Non-pigmented ciliary epithelial cell (primary cell): ENCODE measurements around the gene TSKS.
"Not testable (repeated sequence)": the region's sequence is repeated elsewhere in the genome, so short reads cannot be mapped to it uniquely, and the experiment has no call there.

Source experiments
- DNase-seq: peaks from one replicate; pipeline ENCODE4 v3.0.0-alpha.2; 2010; ENCODE audit warnings: low read depth

TSKS gene

GRCh38 chr19:49766007-49766929, 3.2 kb upstream of the TSKS start:
- peak; percentile 100 for DNase-seq

- no peak for DNase-seq
Measured at GRCh38 chr19:49764341-49764740, 1.2 kb upstream of the TSKS start.

- no peak for DNase-seq
Measured at GRCh38 chr19:49761625-49762311, 1.3 kb downstream of the TSKS start.

GRCh38 chr19:49761249-49761624, 1.9 kb downstream of the TSKS start:
- no peak for DNase-seq

- no peak for DNase-seq
Measured at GRCh38 chr19:49758292-49758691, 4.8 kb downstream of the TSKS start.

GRCh38 chr19:49755956-49756355, 7.2 kb downstream of the TSKS start:
- no peak for DNase-seq

GRCh38 chr19:49752701-49753100, 10.4 kb downstream of the TSKS start:
- no peak for DNase-seq

- no peak for DNase-seq
Measured at GRCh38 chr19:49749771-49750170, 13.3 kb downstream of the TSKS start.

GRCh38 chr19:49749055-49749716, 13.9 kb downstream of the TSKS start:
- DNase-seq = no peak

- DNase-seq = no peak
Measured at GRCh38 chr19:49746206-49746958, 16.7 kb downstream of the TSKS start.

GRCh38 chr19:49744946-49745381, 18.1 kb downstream of the TSKS start:
- DNase-seq = no peak

- DNase-seq = no peak
Measured at GRCh38 chr19:49741210-49741844, 21.8 kb downstream of the TSKS start.

GRCh38 chr19:49739933-49740332, 23.2 kb downstream of the TSKS start:
- no peak for DNase-seq

- no peak for DNase-seq
Measured at GRCh38 chr19:49739098-49739497, 24.0 kb downstream of the TSKS start.

- no peak for DNase-seq
Measured at GRCh38 chr19:49738268-49738667, 24.8 kb downstream of the TSKS start.

GRCh38 chr19:49730166-49730565, 32.9 kb downstream of the TSKS start:
- DNase-seq = no peak

GRCh38 chr19:49727217-49728030, 35.7 kb downstream of the TSKS start:
- DNase-seq = no peak

- DNase-seq = not testable (repeated sequence)
Measured at GRCh38 chr19:49719420-49719819, 43.7 kb downstream of the TSKS start.

GRCh38 chr19:49718991-49719390, 44.1 kb downstream of the TSKS start:
- DNase-seq = no peak

- no peak for DNase-seq
Measured at GRCh38 chr19:49718511-49718910, 44.6 kb downstream of the TSKS start.

GRCh38 chr19:49716154-49716553, 47.0 kb downstream of the TSKS start:
- no peak for DNase-seq
